Activated CD8-positive, alpha-beta memory T cell treated with anti-CD3 and anti-CD28 coated beads for 4 hours (primary cell): Measurements from ENCODE around the gene CPA2.

Experiments
- DNase-seq, 2 donors: peaks; one replicate each; pipeline ENCODE4 v3.0.0-alpha.2; 2020; ENCODE audit warnings: low read depth in 2 of 2

CPA2 gene

DNA sequence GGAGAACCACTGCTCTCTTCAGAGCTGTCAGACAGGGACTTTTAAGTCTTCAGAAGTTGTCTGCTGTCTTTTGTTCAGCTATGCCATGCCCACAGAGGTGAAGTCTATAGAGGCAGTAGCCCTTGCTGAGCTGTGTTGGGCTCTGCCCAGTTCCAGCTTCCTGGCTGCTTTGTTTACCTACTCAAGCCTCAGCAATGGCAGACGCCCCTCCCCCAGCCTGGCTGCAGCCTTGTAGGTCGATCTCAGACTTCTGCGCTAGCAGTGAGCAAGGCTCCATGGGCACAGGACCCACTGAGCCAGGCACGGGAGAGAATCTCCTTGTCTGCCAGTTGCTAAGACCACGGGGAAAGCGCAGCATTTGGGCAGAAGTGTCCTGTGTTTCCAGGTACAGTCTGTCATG is 12.1 kb upstream of the CPA2 start:
- DNase-seq = no peak

DNA sequence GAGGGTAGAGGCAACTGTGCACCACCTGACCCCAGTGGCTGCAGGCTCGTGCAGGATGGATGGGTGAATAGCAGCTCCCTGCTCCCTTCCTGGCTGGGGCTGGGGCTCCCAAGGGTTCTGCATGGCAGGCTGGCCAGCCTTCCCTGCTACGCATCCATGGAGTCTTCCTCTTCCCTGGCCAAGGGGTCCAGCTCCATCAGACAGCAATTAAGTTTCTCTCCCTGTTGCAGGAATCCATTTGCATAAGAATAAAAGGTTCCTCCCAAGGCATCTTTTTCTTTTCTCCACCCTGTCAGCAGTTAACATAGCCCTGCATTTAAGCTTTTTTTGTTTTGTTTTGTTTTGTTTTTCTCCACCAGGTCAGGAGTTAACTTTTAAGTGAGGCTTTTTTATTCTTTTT is 10.0 kb upstream of the CPA2 start:
- DNase-seq = no peak

- DNase-seq = no peak
These were observed 8.1 kb upstream of the CPA2 start for GRCh38 chr7:130258494-130259078.

DNA sequence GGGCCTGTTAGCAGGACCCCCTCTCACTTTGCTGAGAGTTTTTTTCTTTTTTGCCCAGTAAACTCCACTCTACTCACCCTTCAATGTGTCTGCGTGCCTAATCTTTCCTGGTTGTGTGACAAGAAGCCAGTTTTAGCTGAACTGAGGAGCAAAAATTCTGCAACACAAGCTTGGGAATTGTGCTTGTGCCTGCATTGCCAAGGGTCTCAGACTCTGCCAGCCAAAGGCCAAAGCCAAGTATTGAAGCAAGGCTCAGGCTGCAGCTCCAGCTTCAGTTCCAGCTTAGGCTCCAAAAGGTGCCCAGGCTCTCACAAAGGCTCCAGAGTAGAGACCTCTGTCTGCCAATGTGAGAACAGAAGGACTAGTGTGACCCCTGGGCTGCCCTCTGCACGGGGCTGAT is 4.2 kb upstream of the CPA2 start:
- no peak for DNase-seq

DNA sequence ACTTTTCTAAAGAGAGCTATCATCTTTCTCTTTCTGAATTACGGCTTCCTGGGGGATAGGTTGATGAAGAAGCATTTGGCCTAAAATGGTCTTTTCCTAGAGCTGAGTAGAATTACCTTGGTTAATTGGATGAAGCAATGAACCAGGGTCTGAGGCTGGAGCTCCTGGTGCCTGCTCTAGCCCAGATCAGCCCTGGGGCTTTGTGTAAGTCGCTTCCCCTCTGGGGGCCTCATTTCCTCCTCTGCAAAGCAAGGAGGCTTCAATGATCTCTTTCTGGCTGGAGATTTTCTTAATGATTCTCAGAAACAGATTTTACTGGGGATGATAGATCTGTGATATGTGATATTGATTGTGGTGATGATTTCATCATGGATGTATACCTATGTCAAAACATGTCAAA is 3.5 kb upstream of the CPA2 start:
- DNase-seq = no peak

- DNase-seq = no peak
These were observed 278 bp downstream of the CPA2 start for GRCh38 chr7:130266961-130267321.

GRCh38 chr7:130268463-130269317 is 2.0 kb downstream of the CPA2 start:
- no peak for DNase-seq

DNA sequence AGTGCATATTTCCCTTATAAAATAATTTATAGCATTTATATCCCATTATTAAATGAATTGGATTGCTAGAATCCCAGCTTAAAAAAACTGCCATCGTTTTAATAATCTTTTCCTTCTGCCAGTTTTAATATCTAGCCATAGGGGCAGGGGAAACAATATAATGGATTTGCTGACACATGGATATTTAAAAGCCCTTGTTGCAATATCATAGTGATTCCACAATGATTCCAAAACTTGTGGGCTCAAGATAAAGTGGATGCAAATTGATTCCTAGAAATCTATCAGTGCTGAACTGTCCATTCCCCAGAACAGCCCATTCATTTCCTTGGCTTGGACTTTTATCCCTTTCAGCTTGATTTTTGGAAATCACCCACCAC is 2.6 kb downstream of the CPA2 start:
- DNase-seq = no peak

GRCh38 chr7:130270947-130271800 is 4.5 kb downstream of the CPA2 start:
- no peak for DNase-seq

- no peak for DNase-seq
These were observed 5.9 kb downstream of the CPA2 start for GRCh38 chr7:130272381-130273080.

GRCh38 chr7:130273081-130273932 is 6.6 kb downstream of the CPA2 start:
- no peak for DNase-seq

- no peak for DNase-seq
These were observed 7.2 kb downstream of the CPA2 start for GRCh38 chr7:130273933-130274255.

DNA sequence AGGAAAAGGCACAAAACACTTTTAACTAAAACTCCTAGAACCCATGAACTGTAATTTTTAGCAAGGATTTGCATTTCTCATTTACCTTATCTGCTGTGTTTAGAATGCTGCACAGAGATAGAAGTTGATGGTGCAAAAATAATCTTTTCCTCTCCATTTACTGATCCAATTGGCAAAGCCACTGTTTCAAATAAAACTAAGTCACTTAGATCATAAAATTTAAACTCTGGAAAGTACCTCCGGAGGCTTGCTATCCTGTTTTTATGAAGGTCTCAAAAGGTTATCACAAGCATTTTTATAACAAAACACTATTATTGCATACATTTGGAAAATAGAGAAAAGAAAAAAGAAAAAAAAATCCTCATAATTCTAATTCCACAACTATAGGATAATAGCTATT is 7.6 kb downstream of the CPA2 start:
- no peak for DNase-seq

GRCh38 chr7:130274983-130275591 is 8.4 kb downstream of the CPA2 start:
- DNase-seq = no peak

- DNase-seq = no peak
These were observed 9.2 kb downstream of the CPA2 start for GRCh38 chr7:130275826-130276297.

DNA sequence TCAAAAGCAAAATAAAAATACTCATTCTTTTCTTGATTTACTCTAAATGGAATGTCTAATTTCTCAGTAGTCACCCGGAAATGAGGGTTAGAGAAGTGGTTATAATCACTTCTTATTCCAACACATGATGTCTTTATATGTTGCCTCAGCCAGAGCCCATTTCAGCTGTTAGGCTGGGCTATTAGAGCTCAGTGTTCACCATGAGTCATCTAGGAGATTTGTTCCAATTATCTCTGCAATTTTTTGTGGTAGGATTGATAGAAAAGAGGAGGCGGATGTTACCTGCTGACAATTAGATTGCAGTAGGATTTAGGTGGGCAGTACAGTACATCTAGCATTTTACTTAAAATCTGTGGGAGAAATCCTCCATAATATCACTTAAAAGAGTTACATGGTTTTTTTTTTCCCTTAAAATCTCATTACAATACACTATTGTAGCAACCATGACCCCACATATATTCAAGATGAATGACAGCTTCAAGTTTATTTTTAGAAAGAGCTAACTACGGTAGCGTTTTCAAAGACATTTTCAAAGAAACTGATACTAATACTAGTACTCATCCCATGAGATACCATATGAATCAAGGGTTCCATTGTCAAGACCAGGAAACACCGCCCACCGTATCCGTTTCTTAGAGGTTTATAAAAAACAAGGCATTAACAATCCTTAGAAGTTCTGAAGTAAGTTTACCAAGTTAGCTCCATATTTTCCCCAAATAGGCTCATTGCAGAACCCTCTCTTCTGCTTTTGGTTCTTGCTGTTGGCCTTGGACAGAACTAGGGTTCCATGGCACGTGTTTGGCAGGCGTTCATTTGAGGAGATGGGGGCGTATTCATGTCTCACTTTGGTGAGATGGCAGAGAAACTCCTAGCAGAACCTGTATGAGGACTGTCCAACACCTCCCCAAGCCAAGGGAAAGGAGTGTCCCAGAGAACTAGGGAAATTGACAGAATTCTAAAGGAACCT is 10.4 kb downstream of the CPA2 start:
- DNase-seq = no peak

- no peak for DNase-seq
These were observed 11.3 kb downstream of the CPA2 start for GRCh38 chr7:130277763-130278643.

GRCh38 chr7:130278860-130279259 is 12.2 kb downstream of the CPA2 start:
- no peak for DNase-seq

DNA sequence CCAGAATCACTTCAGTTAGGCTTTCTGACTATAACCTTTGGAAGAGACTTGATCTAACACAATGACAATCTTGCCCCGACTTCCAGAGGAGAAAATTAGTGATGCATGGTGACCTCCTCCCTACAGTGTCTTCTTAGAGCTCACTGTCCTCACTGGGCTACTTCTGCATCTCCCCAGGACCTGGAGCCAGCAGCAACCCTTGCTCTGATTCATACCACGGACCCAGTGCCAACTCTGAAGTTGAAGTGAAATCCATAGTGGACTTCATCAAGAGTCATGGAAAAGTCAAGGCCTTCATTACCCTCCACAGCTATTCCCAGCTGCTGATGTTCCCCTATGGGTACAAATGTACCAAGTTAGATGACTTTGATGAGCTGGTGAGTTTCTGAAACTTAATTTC is 12.6 kb downstream of the CPA2 start:
- DNase-seq = no peak
